Progenitor cell of endocrine pancreas (in vitro differentiated cells): Measurements from ENCODE around the gene ALPK1. TPM values are rescaled to one million over a fixed set of nuclear protein-coding genes. Genes with fewer than 3 reads are reported as not detected.

ENCODE experiments used
- DNase-seq: peaks from one replicate; pipeline ENCODE4 v3.0.0; 2021; ENCODE audit warnings: low spot score; ENCODE audit not compliant: unreplicated experiment
- H3K27ac Mint-ChIP-seq: 2 replicates; pipeline ENCODE4 v1.8.0; 2021; ENCODE audit warnings: mild to moderate bottlenecking, moderate library complexity, mixed read lengths
- H3K27me3 Mint-ChIP-seq: 2 replicates; pipeline ENCODE4 v1.8.0; 2021; ENCODE audit warnings: mixed read lengths
- H3K36me3 Mint-ChIP-seq: 2 replicates; pipeline ENCODE4 v1.8.0; 2022; ENCODE audit warnings: mixed read lengths; ENCODE audit not compliant: insufficient read depth
- H3K4me1 Mint-ChIP-seq: 2 replicates; pipeline ENCODE4 v1.8.0; 2021; ENCODE audit warnings: low read depth, mixed read lengths
- H3K4me3 Mint-ChIP-seq: 2 replicates; pipeline ENCODE4 v1.8.0; 2021; ENCODE audit warnings: low read depth, mild to moderate bottlenecking, moderate library complexity, mixed read lengths
- H3K9me3 Mint-ChIP-seq: 2 replicates; pipeline ENCODE4 v1.8.0; 2021; ENCODE audit warnings: low read depth, mixed read lengths
- CTCF ChIP-seq: fragments of 200-600 bp; sonication (generic); IDR thresholded peaks from one replicate; pipeline ENCODE4 v1.5.0; 2021; ENCODE audit warnings: antibody characterized with exemption, mild to moderate bottlenecking; ENCODE audit not compliant: unreplicated experiment
- total RNA-seq: library from RNA; stranded (reverse); gene quantifications from 2 replicates; pipeline ENCODE4 v1.2.1, GENCODE V29; 2021

The ALPK1 gene
- total RNA-seq, 1 donor from 2014 or later: 1.4 TPM

GRCh38 chr4:112316360-112316759 is 19.2 kb downstream of the ALPK1 start:
- Mint-ChIP-seq H3K27ac (no peak overlapping the region), H3K27me3 (peaks cover 11% of the 10 kb centered on the region), H3K4me3 (no peak overlapping the region), H3K9me3 (no peaks in the 10 kb centered on the region), H3K36me3 (no peaks in the 10 kb centered on the region), H3K4me1 (no peaks in the 10 kb centered on the region)
- no peak for DNase-seq
- TF ChIP-seq CTCF: no peak

- peaks cover 15% of the 10 kb centered on the region for H3K27me3 Mint-ChIP-seq
- no peaks in the 10 kb centered on the region for H3K36me3 Mint-ChIP-seq
- H3K9me3 Mint-ChIP-seq: no peaks in the 10 kb centered on the region
- no peak overlapping the region for H3K4me3 Mint-ChIP-seq
- DNase-seq: no peak
- no peak overlapping the region for H3K27ac Mint-ChIP-seq
- no peaks in the 10 kb centered on the region for H3K4me1 Mint-ChIP-seq
- no peak for TF ChIP-seq CTCF
Measured at GRCh38 chr4:112318239-112319142, 21.3 kb downstream of the ALPK1 start.

GRCh38 chr4:112321776-112322684 is 24.9 kb downstream of the ALPK1 start:
- H3K9me3 Mint-ChIP-seq: no peaks in the 10 kb centered on the region
- H3K4me3 Mint-ChIP-seq: no peak overlapping the region
- no peaks in the 10 kb centered on the region for H3K4me1 Mint-ChIP-seq
- H3K27ac Mint-ChIP-seq: no peak overlapping the region
- peak; percentile 95 for TF ChIP-seq CTCF
- no peaks in the 10 kb centered on the region for H3K36me3 Mint-ChIP-seq
- peaks cover 25% of the 10 kb centered on the region for H3K27me3 Mint-ChIP-seq
- DNase-seq: peak; percentile 37

GRCh38 chr4:112322866-112323265 is 25.7 kb downstream of the ALPK1 start:
- no peak overlapping the region for H3K4me3 Mint-ChIP-seq
- no peak for TF ChIP-seq CTCF
- H3K4me1 Mint-ChIP-seq: no peaks in the 10 kb centered on the region
- no peaks in the 10 kb centered on the region for H3K36me3 Mint-ChIP-seq
- no peak for DNase-seq
- no peaks in the 10 kb centered on the region for H3K9me3 Mint-ChIP-seq
- H3K27ac Mint-ChIP-seq: no peak overlapping the region
- H3K27me3 Mint-ChIP-seq: peaks cover 23% of the 10 kb centered on the region

GRCh38 chr4:112325530-112325929 is 28.4 kb downstream of the ALPK1 start:
- Mint-ChIP-seq H3K36me3 (no peaks in the 10 kb centered on the region), H3K27me3 (peaks cover 22% of the 10 kb centered on the region), H3K27ac (no peak overlapping the region), H3K4me3 (no peak overlapping the region), H3K9me3 (no peaks in the 10 kb centered on the region), H3K4me1 (no peaks in the 10 kb centered on the region)
- no peak for DNase-seq
- TF ChIP-seq CTCF: no peak
